Parathyroid adenoma (tissue), 2 donors: ENCODE results near the gene MEIOB.
"Not testable (repeated sequence)": the region's sequence is repeated elsewhere in the genome, so short reads cannot be mapped to it uniquely, and the experiment has no call there.

ENCODE experiments used
- H2AFZ ChIP-seq: fragments of 300-600 bp; sonication (generic); one replicate; pipeline ENCODE4 v1.7.0; 2017; ENCODE audit warnings: antibody characterized with exemption, mild to moderate bottlenecking
- H3K27ac ChIP-seq: fragments of 300-600 bp; sonication (generic); one replicate; pipeline ENCODE4 v1.7.0; 2017
- H3K27me3 ChIP-seq: fragments of 300-600 bp; sonication (generic); one replicate; pipeline ENCODE4 v1.7.0; 2017; ENCODE audit warnings: low read length; ENCODE audit not compliant: control insufficient read depth, insufficient read depth
- H3K36me3 ChIP-seq: fragments of 300-600 bp; sonication (generic); one replicate; pipeline ENCODE4 v1.7.0; 2017; ENCODE audit warnings: low read length; ENCODE audit not compliant: control insufficient read depth, insufficient read depth
- H3K4me1 ChIP-seq: fragments of 300-600 bp; sonication (generic); one replicate; pipeline ENCODE4 v1.7.0; 2017; ENCODE audit warnings: control low read depth
- H3K4me2 ChIP-seq: fragments of 300-600 bp; sonication (generic); one replicate; pipeline ENCODE4 v1.7.0; 2017; ENCODE audit warnings: low read length
- H3K4me3 ChIP-seq: fragments of 300-600 bp; sonication (generic); one replicate; pipeline ENCODE4 v1.7.0; 2017; ENCODE audit warnings: low read depth, low read length
- H3K79me2 ChIP-seq: fragments of 300-600 bp; sonication (generic); one replicate; pipeline ENCODE4 v1.7.0; 2017; ENCODE audit warnings: control low read depth
- H3K9ac ChIP-seq: fragments of 300-600 bp; sonication (generic); one replicate; pipeline ENCODE4 v1.7.0; 2017; ENCODE audit warnings: mild to moderate bottlenecking
- H3K9me3 ChIP-seq: fragments of 300-600 bp; sonication (generic); one replicate; pipeline ENCODE4 v1.7.0; 2017; ENCODE audit warnings: low read length; ENCODE audit not compliant: control insufficient read depth
- TF ChIP-seq, protein P1 (sequence below): fragments of 300-600 bp; sonication (generic); IDR thresholded peaks from one replicate; pipeline ENCODE4 v1.7.0; 2017; ENCODE audit warnings: antibody characterized with exemption, mild to moderate bottlenecking
- donor health status: primary hyperparathyroidism.

The MEIOB gene

DNA sequence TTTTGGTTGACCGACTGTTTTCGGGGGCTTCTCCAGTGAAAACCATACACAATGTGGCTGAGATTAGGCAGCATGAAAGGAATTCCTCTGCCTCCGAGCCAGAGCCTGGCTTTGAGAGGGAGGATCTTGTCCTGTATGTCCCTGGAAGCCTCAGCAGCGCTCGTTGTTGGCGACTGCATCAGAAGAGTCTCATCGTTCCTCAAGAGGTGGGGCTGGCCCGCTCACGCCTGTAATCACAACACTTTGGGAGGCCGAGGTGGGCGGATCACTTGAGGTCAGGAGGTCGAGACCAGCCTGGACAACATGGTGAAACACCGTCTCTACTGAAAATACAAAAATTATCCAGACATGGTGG, 31.2 kb upstream of the MEIOB start:
- no peak overlapping the region for H3K4me3 ChIP-seq
- no peak overlapping the region for H2AFZ ChIP-seq
- H3K9me3 ChIP-seq, result no peaks in the 10 kb centered on the region
- no peak overlapping the region for H3K27ac ChIP-seq
- no peak overlapping the region for H3K9ac ChIP-seq
- no peaks in the 10 kb centered on the region for H3K4me1 ChIP-seq
- H3K79me2 ChIP-seq, result no peaks in the 10 kb centered on the region
- TF ChIP-seq, protein P1, sequence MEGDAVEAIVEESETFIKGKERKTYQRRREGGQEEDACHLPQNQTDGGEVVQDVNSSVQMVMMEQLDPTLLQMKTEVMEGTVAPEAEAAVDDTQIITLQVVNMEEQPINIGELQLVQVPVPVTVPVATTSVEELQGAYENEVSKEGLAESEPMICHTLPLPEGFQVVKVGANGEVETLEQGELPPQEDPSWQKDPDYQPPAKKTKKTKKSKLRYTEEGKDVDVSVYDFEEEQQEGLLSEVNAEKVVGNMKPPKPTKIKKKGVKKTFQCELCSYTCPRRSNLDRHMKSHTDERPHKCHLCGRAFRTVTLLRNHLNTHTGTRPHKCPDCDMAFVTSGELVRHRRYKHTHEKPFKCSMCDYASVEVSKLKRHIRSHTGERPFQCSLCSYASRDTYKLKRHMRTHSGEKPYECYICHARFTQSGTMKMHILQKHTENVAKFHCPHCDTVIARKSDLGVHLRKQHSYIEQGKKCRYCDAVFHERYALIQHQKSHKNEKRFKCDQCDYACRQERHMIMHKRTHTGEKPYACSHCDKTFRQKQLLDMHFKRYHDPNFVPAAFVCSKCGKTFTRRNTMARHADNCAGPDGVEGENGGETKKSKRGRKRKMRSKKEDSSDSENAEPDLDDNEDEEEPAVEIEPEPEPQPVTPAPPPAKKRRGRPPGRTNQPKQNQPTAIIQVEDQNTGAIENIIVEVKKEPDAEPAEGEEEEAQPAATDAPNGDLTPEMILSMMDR, result no peak
- no peaks in the 10 kb centered on the region for H3K36me3 ChIP-seq
- no peaks in the 10 kb centered on the region for H3K27me3 ChIP-seq
- H3K4me2 ChIP-seq, result no peak overlapping the region

DNA sequence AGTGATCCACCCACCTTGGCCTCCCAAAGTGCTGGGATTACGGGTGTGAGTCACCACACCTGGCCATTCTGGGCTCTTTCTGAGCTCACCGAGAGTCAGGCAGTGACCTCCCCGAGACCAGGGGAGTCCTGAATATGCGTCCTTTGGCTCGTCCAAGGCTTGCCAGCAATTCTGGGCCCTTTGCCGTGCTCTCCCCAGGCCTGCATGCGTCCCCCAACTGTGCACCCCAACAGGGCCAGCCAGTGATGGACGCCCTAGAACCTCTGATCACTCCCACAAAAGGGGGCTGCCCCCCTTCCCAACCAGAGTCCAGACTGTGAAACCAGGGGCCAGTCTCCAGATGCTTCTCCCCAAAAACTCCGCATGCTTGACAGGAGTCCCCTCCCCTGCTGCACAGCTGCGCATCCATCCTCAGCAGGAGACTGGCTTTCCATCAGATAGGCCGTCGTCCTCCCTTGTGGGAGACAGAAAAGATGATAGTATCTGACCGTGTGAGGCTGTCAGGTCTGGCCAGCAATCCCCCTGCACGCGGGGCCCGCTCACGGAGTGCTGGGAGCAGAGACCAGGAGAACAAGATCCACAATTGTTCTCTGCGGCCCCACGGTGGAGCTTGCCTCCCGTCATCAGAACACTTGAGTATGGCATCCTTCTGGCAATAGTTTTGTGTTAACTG, 30.7 kb upstream of the MEIOB start:
- H3K9ac ChIP-seq, result no peak overlapping the region
- no peaks in the 10 kb centered on the region for H3K9me3 ChIP-seq
- H3K4me3 ChIP-seq, result no peak overlapping the region
- no peaks in the 10 kb centered on the region for H3K79me2 ChIP-seq
- no peak overlapping the region for H2AFZ ChIP-seq
- no peak overlapping the region for H3K4me2 ChIP-seq
- H3K27ac ChIP-seq, result no peak overlapping the region
- H3K36me3 ChIP-seq, result no peaks in the 10 kb centered on the region
- H3K4me1 ChIP-seq, result no peaks in the 10 kb centered on the region
- TF ChIP-seq, protein P1, result no peak
- no peaks in the 10 kb centered on the region for H3K27me3 ChIP-seq

DNA sequence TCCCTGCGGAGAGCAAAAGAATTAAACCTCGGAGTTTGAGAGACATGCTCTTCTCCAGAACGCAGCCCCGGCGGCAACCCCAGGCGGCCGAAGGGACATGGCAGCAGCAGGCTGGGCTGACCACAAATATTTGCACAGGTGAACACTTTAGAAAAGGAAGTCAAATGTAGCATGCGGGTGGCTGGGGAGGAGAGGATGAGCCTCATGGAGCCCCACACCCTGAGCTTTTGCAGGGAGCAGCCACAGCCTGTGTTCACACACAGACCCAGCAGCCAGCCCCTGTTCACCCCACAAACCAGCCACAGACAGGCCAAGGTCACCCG, 28.4 kb upstream of the MEIOB start:
- Histone ChIP-seq H3K4me2 (no peak overlapping the region), H3K36me3 (no peaks in the 10 kb centered on the region), H3K9ac (no peak overlapping the region), H3K27ac (no peak overlapping the region), H3K4me3 (no peak overlapping the region), H3K4me1 (no peaks in the 10 kb centered on the region), H3K9me3 (no peaks in the 10 kb centered on the region), H3K79me2 (no peaks in the 10 kb centered on the region), H3K27me3 (no peaks in the 10 kb centered on the region), H2AFZ (no peak overlapping the region)
- TF ChIP-seq, protein P1, result no peak

DNA sequence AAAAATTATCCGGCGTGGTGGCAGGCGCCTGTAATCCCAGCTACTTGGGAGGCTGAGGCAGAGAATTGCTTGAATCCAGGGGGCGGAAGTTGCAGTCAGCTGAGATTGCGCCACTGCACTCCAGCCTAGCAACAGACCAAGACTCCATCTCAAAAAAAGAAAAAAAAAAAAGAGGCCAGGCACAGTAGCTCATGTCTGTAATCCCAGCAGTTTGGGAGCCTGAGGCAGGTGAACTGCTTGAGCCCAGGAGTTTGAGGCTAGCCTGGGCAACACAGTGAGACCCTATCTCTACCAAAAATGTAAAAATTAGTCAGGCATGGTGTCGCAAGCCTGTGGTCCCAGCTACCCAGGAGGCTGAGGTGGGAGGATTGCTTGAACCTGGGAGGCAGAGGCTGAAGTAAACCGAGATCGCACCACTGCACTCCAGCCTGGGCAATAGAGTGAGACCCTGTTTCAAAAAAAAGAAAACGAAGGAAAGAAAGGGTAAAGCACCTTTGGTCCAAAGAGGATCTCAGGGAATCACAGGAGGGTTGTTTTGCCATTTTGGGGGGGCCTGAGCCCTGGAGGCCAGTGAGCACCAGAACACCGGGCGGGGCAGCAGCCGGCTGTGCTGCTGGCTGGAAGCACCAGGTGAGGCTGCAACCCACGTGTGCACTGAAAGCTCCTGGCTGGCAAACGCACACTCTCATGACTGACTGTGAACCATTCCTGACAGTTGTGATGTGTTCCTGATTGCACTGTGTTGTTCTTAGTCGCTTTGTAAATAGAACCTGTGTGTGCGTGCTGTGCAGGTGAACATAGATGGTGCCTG, 27.9 kb upstream of the MEIOB start:
- H3K79me2 ChIP-seq, result no peaks in the 10 kb centered on the region
- H2AFZ ChIP-seq, result no peak overlapping the region
- H3K36me3 ChIP-seq, result no peaks in the 10 kb centered on the region
- H3K27me3 ChIP-seq, result no peaks in the 10 kb centered on the region
- TF ChIP-seq, protein P1, result no peak
- no peaks in the 10 kb centered on the region for H3K4me1 ChIP-seq
- no peak overlapping the region for H3K9ac ChIP-seq
- H3K27ac ChIP-seq, result no peak overlapping the region
- no peak overlapping the region for H3K4me3 ChIP-seq
- H3K9me3 ChIP-seq, result no peaks in the 10 kb centered on the region
- H3K4me2 ChIP-seq, result no peak overlapping the region

DNA sequence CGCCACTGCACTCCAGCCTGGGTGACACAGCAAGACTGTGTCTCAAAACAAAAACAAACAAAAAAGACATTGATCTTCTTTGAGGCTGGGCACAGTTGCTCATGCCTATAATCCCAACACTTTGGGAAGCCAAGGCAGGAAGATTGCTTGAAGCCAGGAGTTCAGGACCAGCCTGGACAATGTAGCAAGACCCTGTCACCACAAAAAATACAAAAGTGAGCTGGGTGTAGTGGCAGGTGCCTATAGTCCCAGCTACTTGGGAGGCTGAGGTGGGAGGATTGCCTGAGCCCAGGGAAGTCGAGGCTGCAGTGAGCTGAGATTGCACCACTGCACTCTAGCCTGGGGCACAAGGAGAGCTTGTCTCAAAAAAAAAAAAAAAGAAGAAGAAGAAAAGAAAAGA, 25.7 kb upstream of the MEIOB start:
- H3K27me3 ChIP-seq, H3K9me3 ChIP-seq, H2AFZ ChIP-seq, H3K9ac ChIP-seq, H3K36me3 ChIP-seq, H3K27ac ChIP-seq, H3K4me1 ChIP-seq, H3K4me2 ChIP-seq, H3K79me2 ChIP-seq, H3K4me3 ChIP-seq: not testable (repeated sequence)
